ENCODE results near the gene GRP. TPM values are rescaled to one million over a fixed set of nuclear protein-coding genes. Genes with fewer than 3 reads are reported as not detected.

Gene GRP
- polyA plus RNA-seq, 3 donors, result not detected

- peaks cover 0 to 17% of the 10 kb centered on the region in 2 donors for H3K9me3 ChIP-seq (replicated peaks in 1 of 2; ENCODE audit: control insufficient read depth in 1 of 2, insufficient read depth in 1 of 2, low read length in 2 of 2)
- DNase-seq, result no peak
- H3K27ac ChIP-seq (ENCODE audit: low read depth in 1 of 2, low read length in 2 of 2), result no peak overlapping the region
- no peaks in the 10 kb centered on the region for H3K36me3 ChIP-seq (replicated peaks in 1 of 2; ENCODE audit: control insufficient read depth in 1 of 2, insufficient read depth in 2 of 2, low read length in 2 of 2)
- no peaks in the 10 kb centered on the region for H3K79me2 ChIP-seq (ENCODE audit: insufficient read depth, low read length)
- Mint-ChIP-seq H3K9me3 (peaks cover 0 to 9% (median 7%) of the 10 kb centered on the region in 7 donors), H3K36me3 (no peaks in the 10 kb centered on the region), H3K4me3 (peak overlapping the region in 1 of 2 donors; percentile 49), H3K27ac (no peak overlapping the region), H3K27me3 (ENCODE audit: low read depth in 3 of 3) (peaks cover 48 to 56% (median 49%) of the 10 kb centered on the region in 3 donors), H3K4me1 (no peaks in the 10 kb centered on the region)
- H3K4me1 ChIP-seq (ENCODE audit: control insufficient read depth in 1 of 2, insufficient read depth in 2 of 2, low read length in 2 of 2), result no peaks in the 10 kb centered on the region
- 60% methylated on average over 1 of the region's 6 CpGs for WGBS (ENCODE audit: insufficient coverage)
- TF ChIP-seq CTCF (IDR thresholded peaks at IDR 0.05), result no peak
- peaks cover 37 to 52% of the 10 kb centered on the region in 2 donors for H3K27me3 ChIP-seq (ENCODE audit: control insufficient read depth in 2 of 2, insufficient read depth in 2 of 2, low read length in 2 of 2)
- intact Hi-C loops (cut with micrococcal nuclease), result no loop called here
- H4K20me1 ChIP-seq (ENCODE audit: insufficient read depth, low read length), result no peaks in the 10 kb centered on the region
- H2AFZ ChIP-seq (ENCODE audit: insufficient read depth, low read depth, low read length, poor library complexity, severe bottlenecking), result no peak overlapping the region
- no peak overlapping the region for H3K4me2 ChIP-seq (replicated peaks; ENCODE audit: extremely low read depth, low read length, poor library complexity, severe bottlenecking)
- no peak overlapping the region for H3K9ac ChIP-seq (ENCODE audit: insufficient read depth, low read length, poor library complexity, severe bottlenecking)
- no peak overlapping the region for H3K4me3 ChIP-seq (replicated peaks in 1 of 3; ENCODE audit: low read depth in 2 of 3, low read length in 3 of 3)
Observed at GRCh38 chr18:59218018-59218417, 1.9 kb upstream of the GRP start.

- H3K4me3 Mint-ChIP-seq, result peak overlapping the region in 1 of 2 donors; percentile 87
- DNase-seq, result no peak
- Histone ChIP-seq H3K9me3 (replicated peaks in 1 of 2; ENCODE audit: control insufficient read depth in 1 of 2, insufficient read depth in 1 of 2, low read length in 2 of 2) (peaks cover 0 to 17% of the 10 kb centered on the region in 2 donors), H3K4me1 (ENCODE audit: control insufficient read depth in 1 of 2, insufficient read depth in 2 of 2, low read length in 2 of 2) (no peaks in the 10 kb centered on the region), H3K79me2 (ENCODE audit: insufficient read depth, low read length) (no peaks in the 10 kb centered on the region), H3K9ac (ENCODE audit: insufficient read depth, low read length, poor library complexity, severe bottlenecking) (no peak overlapping the region), H3K4me3 (replicated peaks in 1 of 3; ENCODE audit: low read depth in 2 of 3, low read length in 3 of 3) (no peak overlapping the region), H3K27ac (ENCODE audit: low read depth in 1 of 2, low read length in 2 of 2) (no peak overlapping the region), H3K36me3 (replicated peaks in 1 of 2; ENCODE audit: control insufficient read depth in 1 of 2, insufficient read depth in 2 of 2, low read length in 2 of 2) (no peaks in the 10 kb centered on the region), H3K4me2 (replicated peaks; ENCODE audit: extremely low read depth, low read length, poor library complexity, severe bottlenecking) (no peak overlapping the region), H2AFZ (ENCODE audit: insufficient read depth, low read depth, low read length, poor library complexity, severe bottlenecking) (no peak overlapping the region), H3K27me3 (ENCODE audit: control insufficient read depth in 2 of 2, insufficient read depth in 2 of 2, low read length in 2 of 2) (peaks cover 48 to 62% of the 10 kb centered on the region in 2 donors), H4K20me1 (ENCODE audit: insufficient read depth, low read length) (no peaks in the 10 kb centered on the region)
- H3K36me3 Mint-ChIP-seq, result no peaks in the 10 kb centered on the region
- no peak for TF ChIP-seq CTCF (IDR thresholded peaks at IDR 0.05)
- H3K27ac Mint-ChIP-seq, result peak overlapping the region in 1 of 7 donors; percentile 47
- intact Hi-C loops (cut with micrococcal nuclease), result no loop called here
- H3K4me1 Mint-ChIP-seq, result no peaks in the 10 kb centered on the region
- peaks cover 51 to 57% (median 51%) of the 10 kb centered on the region in 3 donors for H3K27me3 Mint-ChIP-seq (ENCODE audit: low read depth in 3 of 3)
- 2% methylated on average over 46 of the region's 46 CpGs for WGBS (ENCODE audit: insufficient coverage)
- H3K9me3 Mint-ChIP-seq, result peaks cover 0 to 8% (median 5%) of the 10 kb centered on the region in 7 donors
Observed at GRCh38 chr18:59220164-59220783, 316 bp downstream of the GRP start.

All from CD14-positive monocyte (primary cell).